Measurements from ENCODE around the gene ITIH6.

GRCh38 chrX:54810532-54810931, 12.5 kb upstream of the ITIH6 start:
- TF ChIP-seq CTCF (IDR thresholded peaks at IDR 0.05) (no peak), EZH2 (IDR thresholded peaks at IDR 0.05; ENCODE audit: borderline replicate concordance, insufficient read depth, low read depth, low read length, poor library complexity, severe bottlenecking) (no peak)

All from B cell (primary cell).